HL-60 (cell line): ENCODE measurements around the gene MAMDC2.

Experiments used
- DNase-seq, 2 experiments: peaks; one replicate each; pipeline ENCODE4 v3.0.0-alpha.2; 2010 to 2020; ENCODE audit warnings: low read depth in 1 of 2, low spot score in 1 of 2
- H3K27ac ChIP-seq: fragments of 250-450 bp; sonication (Bioruptor Pico); replicated peaks from 2 replicates; pipeline ENCODE4 v1.5.1; 2020; ENCODE audit warnings: mild to moderate bottlenecking, moderate library complexity
- H3K27me3 ChIP-seq: fragments of 250-450 bp; sonication (Bioruptor Pico); 2 replicates; pipeline ENCODE4 v1.5.1; 2021; ENCODE audit warnings: mild to moderate bottlenecking, moderate library complexity; ENCODE audit not compliant: insufficient read depth, poor library complexity, severe bottlenecking
- H3K4me3 ChIP-seq: replicated peaks from 2 replicates; pipeline ENCODE4 v1.5.1; 2011; ENCODE audit warnings: mild to moderate bottlenecking, control low read depth, low read length; ENCODE audit not compliant: insufficient read depth
- GABPA ChIP-seq: IDR thresholded peaks from 2 replicates; pipeline ENCODE4 v1.6.1; 2012; ENCODE audit warnings: low read depth
- POLR2AphosphoS5 ChIP-seq: IDR thresholded peaks from 2 replicates; pipeline ENCODE4 v1.6.1; 2012; ENCODE audit warnings: low read depth
- SPI1 ChIP-seq: IDR thresholded peaks from 2 replicates; pipeline ENCODE4 v1.6.1; 2012; ENCODE audit warnings: low read depth, mild to moderate bottlenecking, borderline replicate concordance
- TF ChIP-seq, protein P1 (sequence below): IDR thresholded peaks from 2 replicates; pipeline ENCODE4 v1.6.1; 2012; ENCODE audit warnings: low read depth; ENCODE audit not compliant: insufficient replicate concordance
- TF ChIP-seq, protein P2 (sequence below): IDR thresholded peaks from one replicate; pipeline ENCODE4 v1.5.1; 2011; ENCODE audit warnings: low read length, control low read depth, inconsistent platforms; ENCODE audit not compliant: insufficient read depth

MAMDC2 gene

DNA sequence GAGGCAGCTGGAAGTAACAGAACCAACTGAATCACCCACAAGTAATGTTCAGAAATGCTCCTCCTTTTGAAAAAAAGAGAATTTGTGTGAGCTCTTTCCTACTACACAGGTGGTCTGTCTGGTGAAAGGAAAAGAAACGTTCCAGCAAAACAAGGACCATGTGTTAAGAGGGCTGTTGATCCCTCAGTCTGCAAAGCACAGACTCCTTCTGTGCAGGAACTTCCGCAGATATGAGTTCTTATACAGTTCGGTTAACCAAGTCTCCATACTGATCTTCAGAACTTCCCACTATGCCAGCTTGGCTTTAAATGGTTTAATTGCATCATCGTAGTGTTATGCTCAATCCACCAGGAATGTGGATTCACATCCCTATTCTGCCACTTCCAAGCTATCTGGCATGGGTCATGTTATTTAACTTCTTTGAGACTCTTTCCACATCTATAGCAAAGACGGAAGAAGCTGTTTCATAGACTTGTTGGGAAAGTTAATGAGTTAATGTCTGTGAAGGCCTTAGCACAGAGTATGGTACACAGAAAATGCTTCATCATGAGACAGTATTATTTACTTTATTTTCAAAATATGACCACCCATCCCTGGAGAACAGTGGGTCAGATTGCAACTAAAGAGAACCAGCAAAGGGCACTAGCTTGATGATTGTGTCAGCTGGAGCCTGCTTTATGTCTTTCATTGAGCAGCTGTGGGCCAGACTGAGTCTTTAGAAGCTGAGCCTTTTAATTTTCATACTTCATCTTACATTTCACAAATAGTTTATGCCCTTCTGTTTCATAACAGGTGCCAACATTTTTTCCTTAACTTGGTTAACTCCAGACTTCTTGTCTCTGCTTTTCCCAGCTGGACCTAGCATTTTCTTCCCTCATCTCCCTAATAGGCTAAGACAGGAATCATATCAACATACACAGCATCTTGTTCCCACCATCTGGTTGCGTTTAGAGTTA is 89.9 kb downstream of the MAMDC2 start:
- DNase-seq = no peak
- Histone ChIP-seq H3K27me3 (no peaks in the 10 kb centered on the region), H3K27ac (no peak overlapping the region), H3K4me3 (no peak overlapping the region)
- TF ChIP-seq, protein P1, sequence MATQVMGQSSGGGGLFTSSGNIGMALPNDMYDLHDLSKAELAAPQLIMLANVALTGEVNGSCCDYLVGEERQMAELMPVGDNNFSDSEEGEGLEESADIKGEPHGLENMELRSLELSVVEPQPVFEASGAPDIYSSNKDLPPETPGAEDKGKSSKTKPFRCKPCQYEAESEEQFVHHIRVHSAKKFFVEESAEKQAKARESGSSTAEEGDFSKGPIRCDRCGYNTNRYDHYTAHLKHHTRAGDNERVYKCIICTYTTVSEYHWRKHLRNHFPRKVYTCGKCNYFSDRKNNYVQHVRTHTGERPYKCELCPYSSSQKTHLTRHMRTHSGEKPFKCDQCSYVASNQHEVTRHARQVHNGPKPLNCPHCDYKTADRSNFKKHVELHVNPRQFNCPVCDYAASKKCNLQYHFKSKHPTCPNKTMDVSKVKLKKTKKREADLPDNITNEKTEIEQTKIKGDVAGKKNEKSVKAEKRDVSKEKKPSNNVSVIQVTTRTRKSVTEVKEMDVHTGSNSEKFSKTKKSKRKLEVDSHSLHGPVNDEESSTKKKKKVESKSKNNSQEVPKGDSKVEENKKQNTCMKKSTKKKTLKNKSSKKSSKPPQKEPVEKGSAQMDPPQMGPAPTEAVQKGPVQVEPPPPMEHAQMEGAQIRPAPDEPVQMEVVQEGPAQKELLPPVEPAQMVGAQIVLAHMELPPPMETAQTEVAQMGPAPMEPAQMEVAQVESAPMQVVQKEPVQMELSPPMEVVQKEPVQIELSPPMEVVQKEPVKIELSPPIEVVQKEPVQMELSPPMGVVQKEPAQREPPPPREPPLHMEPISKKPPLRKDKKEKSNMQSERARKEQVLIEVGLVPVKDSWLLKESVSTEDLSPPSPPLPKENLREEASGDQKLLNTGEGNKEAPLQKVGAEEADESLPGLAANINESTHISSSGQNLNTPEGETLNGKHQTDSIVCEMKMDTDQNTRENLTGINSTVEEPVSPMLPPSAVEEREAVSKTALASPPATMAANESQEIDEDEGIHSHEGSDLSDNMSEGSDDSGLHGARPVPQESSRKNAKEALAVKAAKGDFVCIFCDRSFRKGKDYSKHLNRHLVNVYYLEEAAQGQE = no peak
- TF ChIP-seq SPI1 = no peak
- TF ChIP-seq GABPA = no peak
- TF ChIP-seq, protein P2, sequence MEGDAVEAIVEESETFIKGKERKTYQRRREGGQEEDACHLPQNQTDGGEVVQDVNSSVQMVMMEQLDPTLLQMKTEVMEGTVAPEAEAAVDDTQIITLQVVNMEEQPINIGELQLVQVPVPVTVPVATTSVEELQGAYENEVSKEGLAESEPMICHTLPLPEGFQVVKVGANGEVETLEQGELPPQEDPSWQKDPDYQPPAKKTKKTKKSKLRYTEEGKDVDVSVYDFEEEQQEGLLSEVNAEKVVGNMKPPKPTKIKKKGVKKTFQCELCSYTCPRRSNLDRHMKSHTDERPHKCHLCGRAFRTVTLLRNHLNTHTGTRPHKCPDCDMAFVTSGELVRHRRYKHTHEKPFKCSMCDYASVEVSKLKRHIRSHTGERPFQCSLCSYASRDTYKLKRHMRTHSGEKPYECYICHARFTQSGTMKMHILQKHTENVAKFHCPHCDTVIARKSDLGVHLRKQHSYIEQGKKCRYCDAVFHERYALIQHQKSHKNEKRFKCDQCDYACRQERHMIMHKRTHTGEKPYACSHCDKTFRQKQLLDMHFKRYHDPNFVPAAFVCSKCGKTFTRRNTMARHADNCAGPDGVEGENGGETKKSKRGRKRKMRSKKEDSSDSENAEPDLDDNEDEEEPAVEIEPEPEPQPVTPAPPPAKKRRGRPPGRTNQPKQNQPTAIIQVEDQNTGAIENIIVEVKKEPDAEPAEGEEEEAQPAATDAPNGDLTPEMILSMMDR = no peak
- no peak for TF ChIP-seq POLR2AphosphoS5

DNA sequence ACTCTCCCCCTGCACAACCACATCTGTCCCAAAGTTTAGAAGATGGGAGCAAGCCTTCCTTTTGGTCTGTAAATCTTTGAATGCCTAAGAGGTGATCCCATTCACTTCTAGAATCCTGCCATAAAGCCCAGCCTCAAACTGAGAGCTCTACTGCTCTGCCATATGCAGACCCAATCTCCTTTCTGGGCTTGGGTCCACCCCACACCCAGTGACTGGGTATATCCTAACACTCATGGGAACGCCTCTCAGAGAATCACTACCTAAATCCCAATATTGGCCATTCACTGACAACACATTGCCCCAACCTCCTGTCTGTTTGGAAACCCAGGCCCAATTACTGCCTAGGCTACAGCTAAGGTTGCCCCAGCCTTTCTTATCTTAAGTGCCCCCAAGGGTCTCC is 90.7 kb downstream of the MAMDC2 start:
- Histone ChIP-seq H3K4me3 (no peak overlapping the region), H3K27me3 (no peaks in the 10 kb centered on the region), H3K27ac (no peak overlapping the region)
- DNase-seq = no peak
- TF ChIP-seq POLR2AphosphoS5 (no peak), GABPA (no peak), SPI1 (no peak)
- TF ChIP-seq, protein P2 = no peak
- TF ChIP-seq, protein P1 = no peak

DNA sequence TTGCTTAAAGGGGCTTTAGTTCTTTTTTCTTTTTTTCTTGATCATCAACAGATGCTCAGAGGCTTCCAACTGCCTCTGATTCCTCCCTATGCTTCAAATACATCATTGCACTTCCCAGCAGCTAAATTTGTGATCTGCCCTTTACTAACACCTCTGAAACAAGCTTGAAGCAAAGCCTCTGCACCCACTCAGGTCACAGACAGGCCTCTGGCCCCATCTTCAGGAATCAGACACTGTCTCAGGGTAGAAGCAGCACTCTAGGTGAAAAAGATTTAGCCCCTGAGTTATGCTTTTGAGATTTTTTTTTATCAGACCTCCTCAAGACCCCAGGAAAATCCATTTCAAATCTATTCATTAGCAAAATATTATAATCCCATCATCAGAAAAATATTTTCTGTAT is 91.5 kb downstream of the MAMDC2 start:
- Histone ChIP-seq H3K4me3 (no peak overlapping the region), H3K27ac (no peak overlapping the region), H3K27me3 (no peaks in the 10 kb centered on the region)
- TF ChIP-seq GABPA (no peak), POLR2AphosphoS5 (no peak), SPI1 (no peak)
- TF ChIP-seq, protein P1 = no peak
- TF ChIP-seq, protein P2 = no peak
- no peak for DNase-seq
